PC-9 (cell line): ENCODE results near the gene ZNF362. TPM values are rescaled to one million over a fixed set of nuclear protein-coding genes. Genes with fewer than 3 reads are reported as not detected.

Experiments used
- BruUV-seq: library from RNA; stranded (reverse); fragments of 400-500 nt; replicated peaks from 2 replicates; lab custom pipeline; 2021; lab: Mats Ljungman, UMichigan
- CTCF ChIA-PET: fragments of 300-600 bp; sonication (Branson Sonifier 250); formaldehyde crosslinking; loops from one replicate; lab custom pipeline; 2022; ENCODE audit warnings: antibody characterized with exemption; lab: Charles Lee
- POLR2A ChIA-PET: fragments of 300-600 bp; sonication (Branson Sonifier 250); formaldehyde crosslinking; loops from one replicate; lab custom pipeline; 2022; ENCODE audit warnings: antibody characterized with exemption; ENCODE audit not compliant: unreplicated experiment; lab: Charles Lee
- DNase-seq, 2 experiments: peaks; one replicate each; pipeline versions ENCODE4 v3.0.0 to v3.0.0-alpha.2; 2015 to 2022; ENCODE audit warnings: mixed read lengths in 1 of 2
- H2AFZ ChIP-seq: fragments of 200-600 bp; sonication (generic); 2 replicates; pipeline ENCODE4 v1.8.1; 2017; ENCODE audit warnings: antibody characterized with exemption
- H3F3A ChIP-seq: fragments of 200-600 bp; sonication (generic); 2 replicates; pipeline ENCODE4 v1.8.1; 2017; ENCODE audit warnings: antibody characterized with exemption, mild to moderate bottlenecking, low read depth; ENCODE audit not compliant: insufficient read depth
- H3K27ac ChIP-seq: fragments of 200-600 bp; sonication (generic); 2 replicates; pipeline ENCODE4 v1.6.1; 2016; ENCODE audit warnings: mixed run types
- H3K27me3 ChIP-seq: fragments of 200-600 bp; sonication (generic); 2 replicates; pipeline ENCODE4 v1.6.1; 2016; ENCODE audit warnings: low read depth, mixed run types; ENCODE audit not compliant: insufficient read depth
- H3K36me3 ChIP-seq: fragments of 200-600 bp; sonication (generic); 2 replicates; pipeline ENCODE4 v1.6.1; 2016; ENCODE audit warnings: low read depth, mixed run types
- H3K4me1 ChIP-seq: fragments of 200-600 bp; sonication (generic); replicated peaks from 2 replicates; pipeline ENCODE4 v1.6.1; 2016; ENCODE audit warnings: mixed run types; ENCODE audit not compliant: insufficient read depth
- H3K4me2 ChIP-seq: fragments of 200-600 bp; sonication (generic); 2 replicates; pipeline ENCODE4 v1.6.1; 2017; ENCODE audit warnings: mixed run types
- H3K4me3 ChIP-seq: fragments of 200-600 bp; sonication (generic); 2 replicates; pipeline ENCODE4 v1.6.1; 2016; ENCODE audit warnings: mixed run types
- H3K79me2 ChIP-seq: fragments of 200-600 bp; sonication (generic); 2 replicates; pipeline ENCODE4 v1.6.1; 2017; ENCODE audit warnings: low read depth, mixed run types
- H3K9me2 ChIP-seq: fragments of 200-600 bp; sonication (generic); 2 replicates; pipeline ENCODE4 v1.8.1; 2017; ENCODE audit warnings: mild to moderate bottlenecking; ENCODE audit not compliant: insufficient read depth
- H3K9me3 ChIP-seq: fragments of 200-600 bp; sonication (generic); 2 replicates; pipeline ENCODE4 v1.8.1; 2016; ENCODE audit warnings: low read depth; ENCODE audit not compliant: insufficient read depth
- H4K20me1 ChIP-seq: fragments of 200-600 bp; sonication (generic); 2 replicates; pipeline ENCODE4 v1.8.1; 2017; ENCODE audit not compliant: insufficient read depth
- CTCF ChIP-seq: fragments of 200-600 bp; sonication (generic); conservative IDR thresholded peaks from 2 replicates; pipeline ENCODE4 v1.6.1; 2017; ENCODE audit warnings: mixed run types, antibody characterized with exemption, mild to moderate bottlenecking, moderate library complexity
- EZH2 ChIP-seq: fragments of 200-600 bp; sonication (generic); IDR thresholded peaks from 2 replicates; pipeline ENCODE4 v1.8.0; 2017; ENCODE audit warnings: antibody characterized with exemption, low read depth
- intact Hi-C: fragments of 100-400 bp; cut with micrococcal nuclease; formaldehyde crosslinking; loops from one replicate; pipeline ENCODE4 v1.10.0; 2022; ENCODE audit not compliant: unreplicated experiment
- total RNA-seq: library from RNA; stranded (reverse); gene quantifications from 2 replicates; pipeline ENCODE4 v1.2.3, GENCODE V29; 2021

ZNF362 gene
- total RNA-seq, 1 experiment from 2014 or later = 33.1 TPM

- H3K4me1 ChIP-seq = peaks cover 23% of the 10 kb centered on the region
- no peak for DNase-seq
- TF ChIP-seq CTCF (no peak), EZH2 (no peak)
- ChIA-PET CTCF (no interaction called here), POLR2A (no interaction called here)
- no peak overlapping the region for H3K4me2 ChIP-seq
- no peaks in the 10 kb centered on the region for H3K9me2 ChIP-seq
- no peaks in the 10 kb centered on the region for H4K20me1 ChIP-seq
- no peak overlapping the region for H3K4me3 ChIP-seq
- peaks cover 18% of the 10 kb centered on the region for H3F3A ChIP-seq
- H2AFZ ChIP-seq = no peak overlapping the region
- intact Hi-C loops = no loop called here
- no peak overlapping the region for H3K27ac ChIP-seq
- BruUV-seq = no TSS peak
- no peaks in the 10 kb centered on the region for H3K9me3 ChIP-seq
- no peaks in the 10 kb centered on the region for H3K79me2 ChIP-seq
- no peaks in the 10 kb centered on the region for H3K36me3 ChIP-seq
- no peaks in the 10 kb centered on the region for H3K27me3 ChIP-seq
These were observed 8.0 kb upstream of the ZNF362 start for GRCh38 chr1:33248244-33248643.

GRCh38 chr1:33249422-33249821 is 6.9 kb upstream of the ZNF362 start:
- CTCF ChIA-PET = no interaction called here
- Histone ChIP-seq H3K36me3 (no peaks in the 10 kb centered on the region), H3K9me2 (no peaks in the 10 kb centered on the region), H3K27ac (no peak overlapping the region), H3K9me3 (no peaks in the 10 kb centered on the region), H3K4me2 (no peak overlapping the region), H3K27me3 (no peaks in the 10 kb centered on the region), H3K4me3 (no peak overlapping the region), H3F3A (peaks cover 7% of the 10 kb centered on the region; the same call in 1 of the 2 replicates), H3K4me1 (peaks cover 12% of the 10 kb centered on the region), H2AFZ (no peak overlapping the region), H4K20me1 (no peaks in the 10 kb centered on the region), H3K79me2 (no peaks in the 10 kb centered on the region)
- POLR2A ChIA-PET = no interaction called here
- no TSS peak for BruUV-seq
- TF ChIP-seq EZH2 (no peak), CTCF (no peak)
- no peak for DNase-seq
- intact Hi-C loops = no loop called here

- intact Hi-C loops = no loop called here
These were observed 6.1 kb upstream of the ZNF362 start for GRCh38 chr1:33250217-33250616.

GRCh38 chr1:33250724-33251123 is 5.6 kb upstream of the ZNF362 start:
- H3K4me2 ChIP-seq = no peak overlapping the region
- no peaks in the 10 kb centered on the region for H3K27me3 ChIP-seq
- H2AFZ ChIP-seq = no peak overlapping the region
- no peak overlapping the region for H3K4me3 ChIP-seq
- H4K20me1 ChIP-seq = no peaks in the 10 kb centered on the region
- no peaks in the 10 kb centered on the region for H3K36me3 ChIP-seq
- TF ChIP-seq EZH2 = no peak
- TF ChIP-seq CTCF = no peak
- no peaks in the 10 kb centered on the region for H3K9me3 ChIP-seq
- POLR2A ChIA-PET = no interaction called here
- no TSS peak for BruUV-seq
- H3K9me2 ChIP-seq = no peaks in the 10 kb centered on the region
- CTCF ChIA-PET = no interaction called here
- no peak overlapping the region for H3K27ac ChIP-seq
- intact Hi-C loops = no loop called here
- peaks cover 6% of the 10 kb centered on the region; the same call in 1 of the 2 replicates for H3K4me1 ChIP-seq
- H3F3A ChIP-seq = peaks cover 9% of the 10 kb centered on the region; the same call in 1 of the 2 replicates
- H3K79me2 ChIP-seq = no peaks in the 10 kb centered on the region
- DNase-seq = no peak

More at GRCh38 chr1:33250217-33250616, 6.1 kb upstream of the ZNF362 start:
- H4K20me1 ChIP-seq = no peaks in the 10 kb centered on the region
- H3K27ac ChIP-seq = no peak overlapping the region
- TF ChIP-seq EZH2 = no peak
- no peaks in the 10 kb centered on the region for H3K27me3 ChIP-seq
- BruUV-seq = no TSS peak
- no peaks in the 10 kb centered on the region for H3K9me3 ChIP-seq
- CTCF ChIA-PET = no interaction called here
- H2AFZ ChIP-seq = no peak overlapping the region
- H3K79me2 ChIP-seq = no peaks in the 10 kb centered on the region
- no peaks in the 10 kb centered on the region for H3K36me3 ChIP-seq
- peaks cover 8% of the 10 kb centered on the region for H3K4me1 ChIP-seq
- no peak overlapping the region for H3K4me3 ChIP-seq
- POLR2A ChIA-PET = no interaction called here
- no peak for DNase-seq
- H3K4me2 ChIP-seq = no peak overlapping the region
- H3K9me2 ChIP-seq = no peaks in the 10 kb centered on the region
- H3F3A ChIP-seq = peaks cover 8% of the 10 kb centered on the region; the same call in 1 of the 2 replicates
